OCI-LY7 (cell line): ENCODE results near the gene HAND2. TPM values are rescaled to one million over a fixed set of nuclear protein-coding genes. Genes with fewer than 3 reads are reported as not detected.

ENCODE experiments used
- BruUV-seq: library from RNA; stranded (reverse); fragments of 400-500 nt; replicated peaks from 2 replicates; lab custom pipeline; 2021; lab: Mats Ljungman, UMichigan
- CTCF ChIA-PET: fragments of 300-600 bp; sonication (Branson Sonifier 250); formaldehyde crosslinking; loops from one replicate; lab custom pipeline; 2022; ENCODE audit warnings: antibody characterized with exemption; ENCODE audit not compliant: unreplicated experiment; lab: Charles Lee
- POLR2A ChIA-PET: fragments of 300-600 bp; sonication (Branson Sonifier 250); formaldehyde crosslinking; loops from one replicate; lab custom pipeline; 2022; ENCODE audit warnings: antibody characterized with exemption; lab: Charles Lee
- DNase-seq: peaks from one replicate; pipeline ENCODE4 v3.0.0-alpha.2; 2015; ENCODE audit warnings: low spot score
- H2AFZ ChIP-seq: fragments of 200-600 bp; sonication (generic), shearing (Covaris generic); 2 replicates; pipeline ENCODE4 v1.6.1; 2014; ENCODE audit warnings: mild to moderate bottlenecking, antibody characterized with exemption, low read length, moderate library complexity
- H3K27ac ChIP-seq: fragments of 200-600 bp; sonication (generic); 2 replicates; pipeline ENCODE4 v1.5.1; 2014; ENCODE audit warnings: mixed run types, low read depth, mild to moderate bottlenecking, moderate library complexity, low read length, inconsistent platforms; ENCODE audit not compliant: poor library complexity, severe bottlenecking
- H3K36me3 ChIP-seq: fragments of 200-600 bp; sonication (generic); 2 replicates; pipeline ENCODE4 v1.6.1; 2014; ENCODE audit warnings: mild to moderate bottlenecking, antibody characterized with exemption, low read length, moderate library complexity, mixed read lengths; ENCODE audit not compliant: insufficient read depth
- H3K4me1 ChIP-seq: fragments of 200-600 bp; sonication (generic); 2 replicates; pipeline ENCODE4 v1.5.1; 2014; ENCODE audit warnings: mild to moderate bottlenecking, low read length; ENCODE audit not compliant: insufficient read depth, poor library complexity, severe bottlenecking
- H3K4me2 ChIP-seq: fragments of 200-600 bp; sonication (generic); 2 replicates; pipeline ENCODE4 v1.6.1; 2014; ENCODE audit warnings: mild to moderate bottlenecking, low read length
- H3K4me3 ChIP-seq: fragments of 200-600 bp; sonication (generic); 2 replicates; pipeline ENCODE4 v1.5.1; 2014; ENCODE audit warnings: mild to moderate bottlenecking, low read depth, low read length; ENCODE audit not compliant: poor library complexity, severe bottlenecking
- H3K79me2 ChIP-seq: fragments of 200-600 bp; sonication (generic); 2 replicates; pipeline ENCODE4 v1.6.1; 2016; ENCODE audit warnings: low read depth, mild to moderate bottlenecking, low read length, moderate library complexity, mixed read lengths; ENCODE audit not compliant: insufficient read depth
- H3K9me2 ChIP-seq: fragments of 200-600 bp; sonication (generic); 2 replicates; pipeline ENCODE4 v1.6.1; 2016; ENCODE audit warnings: mild to moderate bottlenecking, low read length, mixed read lengths; ENCODE audit not compliant: insufficient read depth
- H3K9me3 ChIP-seq: fragments of 200-600 bp; sonication (generic); 2 replicates; pipeline ENCODE4 v1.6.1; 2014; ENCODE audit warnings: mild to moderate bottlenecking, mixed run types, low read length, mixed read lengths
- H4K20me1 ChIP-seq: fragments of 200-600 bp; sonication (generic); 2 replicates; pipeline ENCODE4 v1.6.1; 2014; ENCODE audit warnings: mild to moderate bottlenecking, antibody characterized with exemption, low read length, moderate library complexity, mixed read lengths; ENCODE audit not compliant: insufficient read depth
- EZH2phosphoT487 ChIP-seq: fragments of 200-600 bp; sonication (generic); IDR thresholded peaks from 2 replicates; pipeline ENCODE4 v1.6.1; 2018; ENCODE audit warnings: low read depth, borderline replicate concordance, mild to moderate bottlenecking, mixed run types, antibody characterized with exemption, low read length, moderate library complexity, mixed read lengths
- intact Hi-C: fragments of 100-400 bp; cut with micrococcal nuclease; formaldehyde crosslinking; loops from one replicate; pipeline ENCODE4 v1.10.0; 2022; ENCODE audit not compliant: unreplicated experiment
- total RNA-seq, 2 experiments: library from RNA; depleted of rRNA in 1 of 2; stranded (reverse); fragments of >200 nt in 1 of 2; shearing (Covaris generic) in 1 of 2; gene quantifications; 2 replicates each; pipeline ENCODE4 v1.2.3, GENCODE V29; 2014 to 2022
- TF ChIP-seq, protein P1 (sequence below): fragments of 200-600 bp; sonication (generic); conservative IDR thresholded peaks from 2 replicates; pipeline ENCODE4 v1.5.1; 2014; ENCODE audit warnings: mild to moderate bottlenecking, antibody characterized with exemption, low read length, moderate library complexity, mixed read lengths

Gene HAND2
- total RNA-seq, 2 experiments from 2014 or later, result not detected

DNA sequence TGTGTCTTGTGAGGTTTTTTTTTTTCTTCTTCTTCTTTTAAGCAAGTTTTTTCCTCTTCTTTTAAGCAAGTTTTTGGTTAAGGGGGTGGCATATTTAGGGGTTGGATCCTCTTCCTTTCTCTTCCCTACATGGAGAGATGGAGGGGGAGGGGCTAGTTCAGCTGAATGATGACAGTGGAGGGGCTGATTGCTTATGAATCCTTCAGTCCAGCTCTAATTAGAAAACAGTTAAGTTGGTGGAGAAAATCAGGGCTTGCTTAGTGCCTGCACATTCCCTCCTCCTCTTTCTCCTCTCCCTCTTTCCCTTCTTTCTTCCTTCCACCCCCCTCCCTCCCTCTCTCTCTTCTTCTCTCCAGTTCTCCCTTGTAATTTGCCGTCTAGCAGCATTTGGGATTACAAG lies 4.4 kb upstream of the HAND2 start:
- CTCF ChIA-PET, result interaction anchor here (0.5 kb wide), 1 partner anchor 136 kb away, joined by 3 read pairs; the partner anchor contains the start of gene SCRG1
- POLR2A ChIA-PET, result no interaction called here
- no peak for DNase-seq
- Histone ChIP-seq H3K4me2 (no peak overlapping the region), H3K27ac (no peak overlapping the region), H4K20me1 (no peaks in the 10 kb centered on the region), H3K4me1 (no peaks in the 10 kb centered on the region), H3K9me2 (no peaks in the 10 kb centered on the region), H3K36me3 (no peaks in the 10 kb centered on the region), H3K4me3 (no peak overlapping the region), H3K9me3 (no peaks in the 10 kb centered on the region), H3K79me2 (no peaks in the 10 kb centered on the region), H2AFZ (no peak overlapping the region)
- intact Hi-C loops, result no loop called here
- TF ChIP-seq, protein P1, sequence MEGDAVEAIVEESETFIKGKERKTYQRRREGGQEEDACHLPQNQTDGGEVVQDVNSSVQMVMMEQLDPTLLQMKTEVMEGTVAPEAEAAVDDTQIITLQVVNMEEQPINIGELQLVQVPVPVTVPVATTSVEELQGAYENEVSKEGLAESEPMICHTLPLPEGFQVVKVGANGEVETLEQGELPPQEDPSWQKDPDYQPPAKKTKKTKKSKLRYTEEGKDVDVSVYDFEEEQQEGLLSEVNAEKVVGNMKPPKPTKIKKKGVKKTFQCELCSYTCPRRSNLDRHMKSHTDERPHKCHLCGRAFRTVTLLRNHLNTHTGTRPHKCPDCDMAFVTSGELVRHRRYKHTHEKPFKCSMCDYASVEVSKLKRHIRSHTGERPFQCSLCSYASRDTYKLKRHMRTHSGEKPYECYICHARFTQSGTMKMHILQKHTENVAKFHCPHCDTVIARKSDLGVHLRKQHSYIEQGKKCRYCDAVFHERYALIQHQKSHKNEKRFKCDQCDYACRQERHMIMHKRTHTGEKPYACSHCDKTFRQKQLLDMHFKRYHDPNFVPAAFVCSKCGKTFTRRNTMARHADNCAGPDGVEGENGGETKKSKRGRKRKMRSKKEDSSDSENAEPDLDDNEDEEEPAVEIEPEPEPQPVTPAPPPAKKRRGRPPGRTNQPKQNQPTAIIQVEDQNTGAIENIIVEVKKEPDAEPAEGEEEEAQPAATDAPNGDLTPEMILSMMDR, result no peak
- TF ChIP-seq EZH2phosphoT487, result no peak
- no TSS peak for BruUV-seq

DNA sequence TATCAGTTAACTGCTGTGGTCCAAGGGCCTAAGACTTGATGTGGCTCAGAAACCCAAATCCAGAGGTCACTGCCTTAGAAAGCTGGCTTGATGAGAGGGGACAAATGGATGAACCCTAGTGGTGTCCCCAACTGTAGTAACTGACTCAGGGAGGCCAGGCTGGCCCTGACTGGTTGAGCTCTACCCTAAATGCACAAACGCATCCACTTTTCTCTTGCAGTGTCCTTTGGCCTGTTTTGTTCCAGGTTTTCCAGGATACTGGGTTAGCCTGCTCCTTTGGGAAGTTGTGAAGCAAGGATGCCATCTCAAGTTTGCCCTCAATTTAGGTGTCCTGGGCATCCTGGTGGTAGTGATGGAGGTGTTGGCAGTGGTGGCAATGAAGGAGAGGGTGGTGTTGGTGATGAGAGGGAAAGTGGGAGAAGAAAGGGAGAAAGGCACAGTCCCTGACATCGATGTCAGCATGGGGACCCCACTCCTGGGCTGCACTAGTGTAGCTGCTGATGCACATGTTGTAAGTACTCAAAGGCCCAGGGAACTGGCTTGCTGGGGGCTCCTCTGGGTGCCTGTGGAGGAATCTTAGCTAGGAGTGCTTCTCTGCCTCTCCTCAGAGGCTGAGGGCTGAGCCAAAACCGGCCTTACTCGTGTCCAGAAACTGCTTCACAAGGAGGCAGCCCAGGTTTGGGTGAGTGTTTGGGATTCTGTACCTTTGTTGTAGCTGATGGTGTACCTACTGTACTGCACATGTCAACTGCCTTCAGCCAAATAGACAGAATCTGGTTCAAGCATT lies 2.9 kb upstream of the HAND2 start:
- Histone ChIP-seq H3K9me2 (no peaks in the 10 kb centered on the region), H3K4me2 (no peak overlapping the region), H3K4me3 (no peak overlapping the region), H3K27ac (no peak overlapping the region), H3K9me3 (no peaks in the 10 kb centered on the region), H4K20me1 (no peaks in the 10 kb centered on the region), H3K79me2 (no peaks in the 10 kb centered on the region), H3K36me3 (no peaks in the 10 kb centered on the region), H2AFZ (no peak overlapping the region), H3K4me1 (no peaks in the 10 kb centered on the region)
- no peak for DNase-seq
- intact Hi-C loops, result no loop called here
- no peak for TF ChIP-seq EZH2phosphoT487
- TF ChIP-seq, protein P1, result no peak
- CTCF ChIA-PET, result no interaction called here
- no TSS peak for BruUV-seq
- POLR2A ChIA-PET, result no interaction called here
